Adrenal gland (tissue), 12 donors: Measurements from ENCODE around the gene AVP. TPM values are rescaled to one million over a fixed set of nuclear protein-coding genes. Genes with fewer than 3 reads are reported as not detected.

Experiments used
- DNase-seq, 7 donors: peaks; one replicate each; pipeline ENCODE4 v3.0.0-alpha.2; 2019 to 2020
- H3K27ac ChIP-seq, 5 donors: fragments of 200-600 bp; sonication (generic) in 4 of 5; 1 replicate in 3 of 5; 2 replicates in 2 of 5; pipeline versions ENCODE4 v1.5.1 to v1.8.0; 2016 to 2020; ENCODE audit warnings: mild to moderate bottlenecking in 1 of 5
- H3K27me3 ChIP-seq: fragments of 200-600 bp; 2 replicates; pipeline ENCODE4 v1.8.0; 2021
- H3K36me3 ChIP-seq, 2 donors: fragments of 200-600 bp; replicated peaks in 1 of 2; 1 replicate in 1 of 2; 2 replicates in 1 of 2; pipeline versions ENCODE4 v1.5.1 to v1.8.0; 2018 to 2022
- H3K4me1 ChIP-seq, 2 donors: fragments of 200-600 bp; replicated peaks in 1 of 2; 1 replicate in 1 of 2; 2 replicates in 1 of 2; pipeline versions ENCODE4 v1.5.1 to v1.8.0; 2018 to 2021
- H3K4me3 ChIP-seq, 4 donors: fragments of 200-600 bp; sonication (generic) in 3 of 4; one replicate each; pipeline ENCODE4 v1.5.1; 2016 to 2018
- H3K9me3 ChIP-seq, 3 donors: fragments of 200-600 bp; sonication (generic) in 1 of 3; replicated peaks in 1 of 3; 1 replicate in 2 of 3; 2 replicates in 1 of 3; pipeline versions ENCODE4 v1.5.1 to v1.8.0; 2016 to 2021
- CTCF ChIP-seq, 6 experiments: fragments of 450-650 bp in 4 of 6; fragments of 200-600 bp in 2 of 6; sonication (generic) in 1 of 6; IDR thresholded peaks; 1 replicate in 5 of 6; 2 replicates in 1 of 6; pipeline versions ENCODE4 v1.5.1 to v1.8.0; 2016 to 2021; ENCODE audit warnings: antibody characterized with exemption in 6 of 6, mild to moderate bottlenecking in 2 of 6, moderate library complexity in 1 of 6
- POLR2A ChIP-seq, 2 donors: fragments of 450-650 bp; IDR thresholded peaks; one replicate each; pipeline ENCODE4 v1.6.1; 2017; ENCODE audit warnings: antibody characterized with exemption in 2 of 2, mild to moderate bottlenecking in 2 of 2, moderate library complexity in 1 of 2
- WGBS, 4 donors: extraction: QIAGEN DNeasy Blood & Tissue Kit in 2 of 4; methylation state at CpG; one replicate each; pipeline versions ENCODE4 v1.1.5 to v1.1.7; 2013 to 2017; 5-methylcytosine and 5-hydroxymethylcytosine counted together
- intact Hi-C, 2 donors: fragments of 100-400 bp; cut with DNase I; formaldehyde crosslinking; loops; one replicate each; pipeline versions ENCODE4 v1.14.1 to v1.15.0; 2022 to 2023
- polyA plus RNA-seq, 3 donors: library from polyadenylated mRNA; stranded (reverse); fragments of 200-250 nt in 2 of 3; fragments of 350-450 nt in 1 of 3; fragmentation: Illumina TruSeq in 1 of 3; extraction: RNeasy Lipid Tissue Mini Kit (QIAGEN cat#74804) in 1 of 3; gene quantifications; one replicate each; pipeline ENCODE4 v1.2.3, GENCODE V29; 2013 to 2014
- total RNA-seq, 9 donors: library from RNA; depleted of rRNA in 4 of 9; stranded (reverse); fragments of >200 nt in 4 of 9; fragments of 120-200 nt in 1 of 9; fragmentation: NEBNext Ultra II Directional in 1 of 9; extraction: Animal tissue kit (Norgen Biotek cat#: 25700) in 1 of 9; gene quantifications; one replicate each; pipeline versions ENCODE4 v1.1.0 to v1.2.4, GENCODE V29; 2013 to 2023
- donor health status: healthy with polysubstance abuse.
- donor health status: Bipolar disorder and iron deficiency.
- donor health status: DM: yes; HTN: yes; CAD: no.
- donor health status: DM: no; HTN: no; CAD: no.
- donor health status: DM: no; HTN: no; CAD: no.
- donor health status: DM: yes; HTN: yes; CAD: no.

Gene AVP
- total and polyA plus RNA-seq, 12 donors = 0.27 to 0.75 (median 0.64) TPM; not detected in 8

DNA sequence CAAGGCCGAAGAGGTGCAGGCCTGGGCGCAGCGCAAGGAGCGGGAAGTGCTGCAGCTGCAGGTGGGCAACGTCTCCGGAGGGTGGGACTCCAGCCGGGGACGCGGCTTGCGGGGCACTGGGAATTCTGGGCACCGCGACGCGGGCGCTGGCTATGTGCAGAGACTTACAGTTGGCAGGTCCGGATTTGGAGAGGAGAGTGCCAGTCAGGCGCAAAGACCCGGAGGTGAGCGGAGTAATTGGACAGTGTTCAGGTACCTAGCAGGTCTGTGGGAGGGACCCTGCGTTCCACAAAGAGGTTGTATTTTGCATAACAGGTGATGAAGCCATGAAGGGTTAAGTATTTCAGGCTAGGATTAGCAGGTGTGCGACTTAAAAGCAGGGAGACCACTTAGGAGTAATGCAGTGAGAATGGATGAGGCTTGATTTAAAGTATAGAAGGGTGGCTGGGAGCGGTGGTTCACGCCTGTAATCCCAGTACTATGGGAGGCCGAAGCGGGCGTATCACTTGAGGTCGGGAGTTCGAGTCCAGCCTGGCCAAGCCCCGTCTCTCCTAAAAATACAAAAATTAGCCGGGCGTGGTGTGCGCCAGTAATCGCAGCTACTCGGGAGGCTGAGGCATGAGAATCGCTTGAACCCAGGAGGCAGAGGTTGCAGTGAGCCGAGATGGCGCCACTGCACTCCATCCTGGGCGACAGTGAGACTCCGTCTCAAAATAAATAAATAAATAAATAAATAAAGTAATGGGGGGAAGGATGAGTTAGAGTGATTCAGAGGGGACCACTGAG, 37.7 kb downstream of the AVP start:
- Histone ChIP-seq H3K4me3 (peak overlapping the region; percentile 67 to 97 (median 82)), H3K36me3 (peaks cover 0 to 27% of the 10 kb centered on the region in 2 donors), H3K4me1 (peaks cover 4 to 20% of the 10 kb centered on the region in 2 donors), H3K27me3 (no peaks in the 10 kb centered on the region), H3K27ac (peak overlapping the region in 3 of 5 donors; percentile 89 to 95 (median 94)), H3K9me3 (no peaks in the 10 kb centered on the region)
- WGBS, 4 donors = 40 to 66% (median 42%) methylated on average over 24 to 39 of the region's 39 CpGs
- intact Hi-C loops = no loop called here
- DNase-seq = peak in 2 of 7 donors; percentile 25 to 62
- TF ChIP-seq CTCF (IDR thresholded peaks at IDR 0.05) (no peak), POLR2A (IDR thresholded peaks at IDR 0.05) (no peak)

DNA sequence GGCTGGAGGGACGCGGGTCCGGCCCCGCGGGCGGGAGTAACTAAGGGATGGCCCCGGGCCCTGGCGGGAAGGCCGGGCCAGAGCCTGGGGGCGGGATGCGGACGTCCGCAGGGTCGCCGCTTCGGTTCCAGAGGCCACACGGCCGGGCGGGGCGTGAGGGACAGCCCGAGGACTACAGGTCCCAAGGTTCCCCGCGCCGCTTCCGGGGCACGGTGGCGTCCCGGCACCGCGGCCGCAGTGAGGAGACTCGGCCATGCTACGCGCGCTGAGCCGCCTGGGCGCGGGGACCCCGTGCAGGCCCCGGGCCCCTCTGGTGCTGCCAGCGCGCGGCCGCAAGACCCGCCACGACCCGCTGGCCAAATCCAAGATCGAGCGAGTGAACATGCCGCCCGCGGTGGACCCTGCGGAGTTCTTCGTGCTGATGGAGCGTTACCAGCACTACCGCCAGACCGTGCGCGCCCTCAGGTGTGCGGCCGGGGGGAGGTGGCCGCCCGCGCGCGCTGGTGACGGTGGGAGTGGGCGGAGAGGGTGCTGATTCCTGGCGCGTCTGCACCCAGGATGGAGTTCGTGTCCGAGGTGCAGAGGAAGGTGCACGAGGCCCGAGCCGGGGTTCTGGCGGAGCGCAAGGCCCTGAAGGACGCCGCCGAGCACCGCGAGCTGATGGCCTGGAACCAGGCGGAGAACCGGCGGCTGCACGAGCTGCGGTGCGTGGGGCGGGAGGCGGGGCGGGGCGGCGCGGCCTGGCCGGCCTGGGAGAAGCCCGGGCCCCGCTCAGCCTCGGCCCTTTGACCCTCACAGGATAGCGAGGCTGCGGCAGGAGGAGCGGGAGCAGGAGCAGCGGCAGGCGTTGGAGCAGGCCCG, 38.5 kb downstream of the AVP start, which contains the start of gene MRPS26:
Gene MRPS26, plus strand, starts transcription at position 237 of the 861 bp plus-strand sequence. Its CDS starts 17 bp downstream, at position 254.
- H3K4me1 ChIP-seq = peaks cover 4 to 20% of the 10 kb centered on the region in 2 donors
- peak in 1 of 2 donors; percentile 66 for TF ChIP-seq POLR2A (IDR thresholded peaks at IDR 0.05)
- no peak for TF ChIP-seq CTCF (IDR thresholded peaks at IDR 0.05)
- intact Hi-C loops = no loop called here
- H3K4me3 ChIP-seq = peak within 1 kb of the TSS; percentile 67 to 97 (median 82)
- no peaks in the 10 kb centered on the region for H3K9me3 ChIP-seq
- H3K36me3 ChIP-seq = peaks cover 0 to 27% of the 10 kb centered on the region in 2 donors
- H3K27ac ChIP-seq = peak within 1 kb of the TSS; percentile 85 to 95 (median 89)
- peak; percentile 90 to 95 (median 92) for DNase-seq
- 0 to 1% (median 0%) methylated on average over 4 to 104 of the region's 104 CpGs for WGBS, 4 donors
- no peaks in the 10 kb centered on the region for H3K27me3 ChIP-seq

- peak; percentile 80 to 94 (median 85) for DNase-seq
- peak overlapping the region in 3 of 4 donors; percentile 78 to 97 (median 87) for H3K4me3 ChIP-seq
- intact Hi-C loops = no loop called here
- peak in 1 of 2 donors; percentile 51 for TF ChIP-seq POLR2A (IDR thresholded peaks at IDR 0.05)
- no peak for TF ChIP-seq CTCF (IDR thresholded peaks at IDR 0.05)
- no peaks in the 10 kb centered on the region for H3K27me3 ChIP-seq
- WGBS, 4 donors = 3 to 18% (median 5%) methylated on average over 5 to 24 of the region's 24 CpGs
- H3K9me3 ChIP-seq = no peaks in the 10 kb centered on the region
- H3K27ac ChIP-seq = peak overlapping the region; percentile 85 to 95 (median 89)
- peaks cover 4 to 20% of the 10 kb centered on the region in 2 donors for H3K4me1 ChIP-seq
- peaks cover 0 to 30% of the 10 kb centered on the region in 2 donors for H3K36me3 ChIP-seq
These were observed 39.3 kb downstream of the AVP start for GRCh38 chr20:3045042-3045815.
